Right lobe of liver (tissue), 4 donors: Measurements from ENCODE around the gene CA11.

Experiments
- POLR2A ChIP-seq: fragments of 450-650 bp; IDR thresholded peaks from one replicate; pipeline ENCODE4 v1.6.1; 2017; ENCODE audit warnings: antibody characterized with exemption, mild to moderate bottlenecking
- TF ChIP-seq, protein P1 (sequence below), 4 donors: fragments of 200-600 bp in 3 of 4; fragments of 450-650 bp in 1 of 4; IDR thresholded peaks; one replicate each; pipeline versions ENCODE4 v1.5.1 to v1.8.0; 2016 to 2022; ENCODE audit warnings: antibody characterized with exemption in 4 of 4, mild to moderate bottlenecking in 2 of 4
- donor health status: DM: no; HTN: no; CAD: no.
- donor health status: DM: no; HTN: no; CAD: no.
- donor health status: DM: no; HTN: yes; CAD: no.

DNA sequence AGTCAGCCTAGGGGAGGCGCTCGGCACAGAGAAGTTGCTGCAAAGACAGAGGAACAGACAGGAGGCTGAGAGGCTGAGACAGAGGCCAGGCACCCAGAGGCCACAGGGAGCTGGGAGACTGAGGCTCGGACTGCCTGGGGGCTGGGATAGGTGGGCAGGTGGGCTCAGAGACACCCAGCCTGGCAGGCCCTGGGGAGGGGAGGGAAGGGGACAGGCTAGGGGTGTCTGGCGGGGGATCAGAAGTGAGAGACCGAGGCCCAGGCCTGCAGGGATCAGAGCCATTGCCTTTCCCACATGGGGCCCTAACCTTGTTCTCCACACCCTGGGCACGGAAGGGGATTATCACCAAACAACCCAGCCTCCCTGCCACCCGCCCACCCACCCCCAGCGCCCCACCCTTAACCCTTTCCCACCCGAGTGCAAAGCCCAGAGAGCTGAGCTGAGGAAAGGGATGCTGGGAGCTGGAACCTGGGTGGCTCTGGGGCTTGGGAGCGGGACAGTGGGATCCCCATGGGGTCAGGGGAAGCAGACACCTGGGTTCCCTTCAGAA is 25.5 kb upstream of the CA11 start:
- no peak for TF ChIP-seq POLR2A
- TF ChIP-seq, protein P1, sequence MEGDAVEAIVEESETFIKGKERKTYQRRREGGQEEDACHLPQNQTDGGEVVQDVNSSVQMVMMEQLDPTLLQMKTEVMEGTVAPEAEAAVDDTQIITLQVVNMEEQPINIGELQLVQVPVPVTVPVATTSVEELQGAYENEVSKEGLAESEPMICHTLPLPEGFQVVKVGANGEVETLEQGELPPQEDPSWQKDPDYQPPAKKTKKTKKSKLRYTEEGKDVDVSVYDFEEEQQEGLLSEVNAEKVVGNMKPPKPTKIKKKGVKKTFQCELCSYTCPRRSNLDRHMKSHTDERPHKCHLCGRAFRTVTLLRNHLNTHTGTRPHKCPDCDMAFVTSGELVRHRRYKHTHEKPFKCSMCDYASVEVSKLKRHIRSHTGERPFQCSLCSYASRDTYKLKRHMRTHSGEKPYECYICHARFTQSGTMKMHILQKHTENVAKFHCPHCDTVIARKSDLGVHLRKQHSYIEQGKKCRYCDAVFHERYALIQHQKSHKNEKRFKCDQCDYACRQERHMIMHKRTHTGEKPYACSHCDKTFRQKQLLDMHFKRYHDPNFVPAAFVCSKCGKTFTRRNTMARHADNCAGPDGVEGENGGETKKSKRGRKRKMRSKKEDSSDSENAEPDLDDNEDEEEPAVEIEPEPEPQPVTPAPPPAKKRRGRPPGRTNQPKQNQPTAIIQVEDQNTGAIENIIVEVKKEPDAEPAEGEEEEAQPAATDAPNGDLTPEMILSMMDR (IDR thresholded peaks at IDR 0.05) = no peak
